Heart left ventricle (tissue), 16 donors: ENCODE results near the gene SCLY. TPM values are rescaled to one million over a fixed set of nuclear protein-coding genes. Genes with fewer than 3 reads are reported as not detected.
A peak's percentile ranks its signal among the peaks of the same experiment; 100 is the strongest.
"Not testable (repeated sequence)": the region's sequence is repeated elsewhere in the genome, so short reads cannot be mapped to it uniquely, and the experiment has no call there.

Source experiments
- ATAC-seq, 4 donors: fragments of 200-7000 bp; cut with Tn5 transposase; one replicate each; pipeline ENCODE4 v1.9.1; 2020 to 2022; ENCODE audit warnings: moderate library complexity in 4 of 4, mild to moderate bottlenecking in 3 of 4, moderate number of reproducible peaks in 1 of 4
- DNase-seq, 5 donors: peaks; one replicate each; pipeline ENCODE4 v3.0.0-alpha.2; 2020
- H3K27ac ChIP-seq, 12 donors: fragments of 200-600 bp; sonication (generic) in 4 of 12; one replicate each; pipeline versions ENCODE4 v1.5.0 to v1.8.0; 2016 to 2022; ENCODE audit warnings: mild to moderate bottlenecking in 2 of 12
- H3K27me3 ChIP-seq, 9 donors: fragments of 200-600 bp; sonication (generic) in 2 of 9; one replicate each; pipeline versions ENCODE4 v1.5.1 to v1.8.0; 2016 to 2022; ENCODE audit warnings: mild to moderate bottlenecking in 3 of 9
- H3K36me3 ChIP-seq, 9 donors: fragments of 200-600 bp; sonication (generic) in 2 of 9; one replicate each; pipeline versions ENCODE4 v1.5.0 to v1.8.0; 2018 to 2022; ENCODE audit warnings: mild to moderate bottlenecking in 2 of 9
- H3K4me1 ChIP-seq, 12 donors: fragments of 200-600 bp; sonication (generic) in 4 of 12; one replicate each; pipeline versions ENCODE4 v1.5.0 to v1.8.0; 2016 to 2022; ENCODE audit warnings: mild to moderate bottlenecking in 3 of 12
- H3K4me3 ChIP-seq, 12 donors: fragments of 200-600 bp; sonication (generic) in 4 of 12; one replicate each; pipeline versions ENCODE4 v1.5.0 to v1.8.0; 2017 to 2022; ENCODE audit warnings: mild to moderate bottlenecking in 9 of 12, moderate library complexity in 4 of 12
- H3K9me3 ChIP-seq, 12 donors: fragments of 200-600 bp; sonication (generic) in 4 of 12; one replicate each; pipeline versions ENCODE4 v1.5.0 to v1.8.0; 2016 to 2022; ENCODE audit warnings: mild to moderate bottlenecking in 1 of 12
- POLR2A ChIP-seq, 2 donors: fragments of 450-650 bp; IDR thresholded peaks; one replicate each; pipeline ENCODE4 v1.6.1; 2017; ENCODE audit warnings: antibody characterized with exemption in 2 of 2, mild to moderate bottlenecking in 2 of 2, moderate library complexity in 2 of 2
- WGBS, 4 donors: extraction: QIAGEN DNeasy Blood & Tissue Kit in 2 of 4; methylation state at CpG; one replicate each; pipeline versions ENCODE4 v1.1.5 to v1.1.7; 2013 to 2018; 5-methylcytosine and 5-hydroxymethylcytosine counted together
- intact Hi-C, 10 donors: fragments of 100-400 bp; cut with DNase I; formaldehyde crosslinking; loops; one replicate each; pipeline versions ENCODE4 v1.11.1 to v1.14.2; 2022
- polyA plus RNA-seq, 2 donors: library from polyadenylated mRNA; stranded (reverse); fragments of 200-250 nt; gene quantifications; one replicate each; pipeline ENCODE4 v1.2.3, GENCODE V29; 2013
- total RNA-seq, 9 donors: library from RNA; depleted of rRNA in 2 of 9; stranded (reverse); fragments of >200 nt in 2 of 9; fragmentation: NEBNext Ultra II Directional in 3 of 9; extraction: Animal tissue kit (Norgen Biotek cat#: 25700) in 3 of 9; gene quantifications; one replicate each; pipeline versions ENCODE4 v1.1.0 to v1.2.4, GENCODE V29; 2016 to 2023
- TF ChIP-seq, protein P1 (sequence below), 12 donors: fragments of 200-600 bp; sonication (generic) in 4 of 12; IDR thresholded peaks; one replicate each; pipeline versions ENCODE4 v1.5.0 to v1.8.0; 2018 to 2022; ENCODE audit warnings: antibody characterized with exemption in 12 of 12, mild to moderate bottlenecking in 5 of 12
- donor health status: ischemic (EF 13 %, LVEDD 7.1; RV severe dilation, severe dysfunction).
- donor health status: healthy with polysubstance abuse.
- donor health status: DM: no; HTN: yes; CAD: no.
- donor health status: DM: no; HTN: no; CAD: no.
- donor health status: ischemic (EF 25% LVEDD 6.9; RV normal size, moderate dysfunction).
- donor health status: ischemic (EF 25% LVEDD 5.7; RV mildly dilated, moderate dysfunction).
- donor health status: healthy.
- donor health status: DM: yes; HTN: yes; CAD: no.
- donor health status: ischemic (EF 35%, LVEDD 5.7; RV mildly dilated, moderate dysfunction).
- donor health status: nonischemic (EF 11% LVEDD 7.7; RV severe dilation, severe dysfunction).
- donor health status: DM: yes; HTN: yes; CAD: no.
- donor health status: PGD.
- donor health status: ischemic (EF 29% LVEDD 5.4; RV normal size, mild dysfunction).
- donor health status: nonischemic (EF 23%, LVEDD 6.1; RV moderate dilation, normal function).

The SCLY gene
- total and polyA plus RNA-seq, 11 donors: 6.9 to 21.2 (median 10.6) TPM

GRCh38 chr2:238055841-238056240 is 5.0 kb upstream of the SCLY start:
- intact Hi-C loops: no loop called here
- 49 to 61% (median 56%) methylated on average over 3 of the region's 3 CpGs for WGBS, 4 donors

DNA sequence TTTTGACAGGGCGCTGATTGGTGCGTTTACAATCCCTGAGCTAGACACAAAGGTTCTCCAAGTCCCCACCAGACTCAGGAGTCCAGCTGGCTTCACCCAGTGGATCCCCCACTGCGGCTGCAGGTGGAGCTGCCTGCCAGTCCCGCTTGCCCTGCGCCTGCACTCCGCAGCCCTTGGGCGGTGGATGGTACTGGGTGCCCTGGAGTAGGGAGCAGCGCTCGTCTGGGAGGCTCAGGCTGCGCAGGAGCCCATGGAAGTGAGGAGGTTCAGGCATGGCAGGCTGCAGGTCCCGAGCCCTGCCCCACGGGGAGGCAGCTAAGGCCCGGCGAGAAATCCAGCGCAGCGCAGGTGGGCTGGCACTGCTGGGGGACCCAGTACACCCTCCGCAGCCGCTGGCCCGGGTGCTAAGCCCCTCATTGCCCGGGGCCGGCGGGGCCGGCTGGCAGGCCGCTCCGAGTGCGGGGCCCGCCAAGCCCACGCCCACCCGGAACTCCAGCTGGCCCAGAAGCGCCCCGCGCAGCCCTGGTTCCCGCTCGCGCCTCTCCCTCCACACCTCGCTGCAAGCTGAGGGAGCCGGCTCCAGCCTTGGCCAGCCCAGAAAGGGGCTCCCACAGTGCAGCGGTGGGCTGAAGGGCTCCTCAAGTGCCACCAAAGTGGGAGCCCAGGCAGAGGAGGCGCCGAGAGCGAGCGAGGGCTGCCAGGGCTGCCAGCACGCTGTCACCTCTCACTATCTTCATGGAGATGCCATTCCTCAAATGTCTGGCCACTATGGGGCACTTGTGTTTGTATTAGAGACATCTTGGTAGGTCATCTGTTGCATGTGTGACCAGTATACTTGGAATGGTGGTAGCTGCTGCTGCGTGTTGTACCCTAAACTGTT is 2.9 kb upstream of the SCLY start:
- H3K27me3 ChIP-seq, intact Hi-C loops, DNase-seq, H3K27ac ChIP-seq, H3K4me3 ChIP-seq, H3K9me3 ChIP-seq, H3K36me3 ChIP-seq, ATAC-seq: not testable (repeated sequence)
- WGBS, 4 donors: 86 to 92% (median 87%) methylated on average over 31 to 44 of the region's 44 CpGs
- peaks cover 0 to 22% (median 14%) of the 10 kb centered on the region in 12 donors for H3K4me1 ChIP-seq

More at GRCh38 chr2:238055841-238056240, 5.0 kb upstream of the SCLY start:
- Histone ChIP-seq H3K4me3 (no peak overlapping the region), H3K27ac (no peak overlapping the region), H3K27me3 (no peaks in the 10 kb centered on the region), H3K36me3 (no peaks in the 10 kb centered on the region), H3K9me3 (no peaks in the 10 kb centered on the region), H3K4me1 (peaks cover 0 to 13% (median 7%) of the 10 kb centered on the region in 12 donors)
- ATAC-seq (no peak), DNase-seq (no peak)
- no peak for TF ChIP-seq POLR2A (IDR thresholded peaks at IDR 0.05)
- TF ChIP-seq, protein P1, sequence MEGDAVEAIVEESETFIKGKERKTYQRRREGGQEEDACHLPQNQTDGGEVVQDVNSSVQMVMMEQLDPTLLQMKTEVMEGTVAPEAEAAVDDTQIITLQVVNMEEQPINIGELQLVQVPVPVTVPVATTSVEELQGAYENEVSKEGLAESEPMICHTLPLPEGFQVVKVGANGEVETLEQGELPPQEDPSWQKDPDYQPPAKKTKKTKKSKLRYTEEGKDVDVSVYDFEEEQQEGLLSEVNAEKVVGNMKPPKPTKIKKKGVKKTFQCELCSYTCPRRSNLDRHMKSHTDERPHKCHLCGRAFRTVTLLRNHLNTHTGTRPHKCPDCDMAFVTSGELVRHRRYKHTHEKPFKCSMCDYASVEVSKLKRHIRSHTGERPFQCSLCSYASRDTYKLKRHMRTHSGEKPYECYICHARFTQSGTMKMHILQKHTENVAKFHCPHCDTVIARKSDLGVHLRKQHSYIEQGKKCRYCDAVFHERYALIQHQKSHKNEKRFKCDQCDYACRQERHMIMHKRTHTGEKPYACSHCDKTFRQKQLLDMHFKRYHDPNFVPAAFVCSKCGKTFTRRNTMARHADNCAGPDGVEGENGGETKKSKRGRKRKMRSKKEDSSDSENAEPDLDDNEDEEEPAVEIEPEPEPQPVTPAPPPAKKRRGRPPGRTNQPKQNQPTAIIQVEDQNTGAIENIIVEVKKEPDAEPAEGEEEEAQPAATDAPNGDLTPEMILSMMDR (IDR thresholded peaks at IDR 0.05): no peak

GRCh38 chr2:238059505-238059904 is 1.3 kb upstream of the SCLY start:
- Histone ChIP-seq H3K4me1 (peaks cover 0 to 22% (median 14%) of the 10 kb centered on the region in 12 donors), H3K36me3 (peaks cover 0 to 4% (median 3%) of the 10 kb centered on the region in 9 donors), H3K27ac (no peak overlapping the region), H3K27me3 (no peaks in the 10 kb centered on the region), H3K9me3 (no peaks in the 10 kb centered on the region), H3K4me3 (peak overlapping the region in 8 of 12 donors; percentile 64 to 95 (median 88))
- intact Hi-C loops: no loop called here
- ATAC-seq: no peak
- TF ChIP-seq, protein P1 (IDR thresholded peaks at IDR 0.05): no peak
- no peak for TF ChIP-seq POLR2A (IDR thresholded peaks at IDR 0.05)
- no peak for DNase-seq
- 66 to 77% (median 70%) methylated on average over 3 of the region's 3 CpGs for WGBS, 4 donors

GRCh38 chr2:238060096-238060541 is 682 bp upstream of the SCLY start:
- H3K27ac ChIP-seq: peak overlapping the region; percentile 69 to 95 (median 88)
- TF ChIP-seq, protein P1 (IDR thresholded peaks at IDR 0.05): no peak
- no peak for TF ChIP-seq POLR2A (IDR thresholded peaks at IDR 0.05)
- intact Hi-C loops: loop anchor here in 7 of 10 donors (2.0 to 10.0 kb wide), 6 partner anchors 77 to 225 kb away; partner anchors contain the start of genes UBE2F (in 5 of the 7), KLHL30 (in 1 of the 7), PER2 (in 1 of the 7) and RAMP1 (in 1 of the 7)

More at GRCh38 chr2:238060096-238060541, 682 bp upstream of the SCLY start:
- Histone ChIP-seq H3K36me3 (peaks cover 0 to 10% (median 8%) of the 10 kb centered on the region in 9 donors), H3K4me3 (peak overlapping the region; percentile 64 to 95 (median 88)), H3K4me1 (peaks cover 0 to 22% (median 14%) of the 10 kb centered on the region in 12 donors), H3K9me3 (no peaks in the 10 kb centered on the region), H3K27me3 (no peaks in the 10 kb centered on the region)
- WGBS, 4 donors: 1% methylated on average over 13 to 18 of the region's 18 CpGs
- no peak for DNase-seq
- ATAC-seq: no peak
